Measurements from ENCODE around the gene GLB1L.

DNA sequence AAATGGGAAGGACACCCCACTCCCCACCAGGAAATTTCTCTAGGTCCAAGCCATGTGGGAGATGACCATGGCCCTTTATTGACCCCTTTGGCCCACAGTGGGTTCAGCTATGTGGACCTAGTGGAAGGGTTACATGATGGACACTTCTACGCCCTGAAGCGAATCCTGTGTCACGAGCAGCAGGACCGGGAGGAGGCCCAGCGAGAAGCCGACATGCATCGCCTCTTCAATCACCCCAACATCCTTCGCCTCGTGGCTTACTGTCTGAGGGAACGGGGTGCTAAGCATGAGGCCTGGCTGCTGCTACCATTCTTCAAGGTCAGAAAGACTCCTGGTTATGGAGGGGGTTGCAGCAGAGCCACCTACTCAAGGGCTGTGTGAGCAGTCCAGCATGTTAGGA, 1.3 kb upstream of the GLB1L start:
- TF ChIP-seq, protein P1, sequence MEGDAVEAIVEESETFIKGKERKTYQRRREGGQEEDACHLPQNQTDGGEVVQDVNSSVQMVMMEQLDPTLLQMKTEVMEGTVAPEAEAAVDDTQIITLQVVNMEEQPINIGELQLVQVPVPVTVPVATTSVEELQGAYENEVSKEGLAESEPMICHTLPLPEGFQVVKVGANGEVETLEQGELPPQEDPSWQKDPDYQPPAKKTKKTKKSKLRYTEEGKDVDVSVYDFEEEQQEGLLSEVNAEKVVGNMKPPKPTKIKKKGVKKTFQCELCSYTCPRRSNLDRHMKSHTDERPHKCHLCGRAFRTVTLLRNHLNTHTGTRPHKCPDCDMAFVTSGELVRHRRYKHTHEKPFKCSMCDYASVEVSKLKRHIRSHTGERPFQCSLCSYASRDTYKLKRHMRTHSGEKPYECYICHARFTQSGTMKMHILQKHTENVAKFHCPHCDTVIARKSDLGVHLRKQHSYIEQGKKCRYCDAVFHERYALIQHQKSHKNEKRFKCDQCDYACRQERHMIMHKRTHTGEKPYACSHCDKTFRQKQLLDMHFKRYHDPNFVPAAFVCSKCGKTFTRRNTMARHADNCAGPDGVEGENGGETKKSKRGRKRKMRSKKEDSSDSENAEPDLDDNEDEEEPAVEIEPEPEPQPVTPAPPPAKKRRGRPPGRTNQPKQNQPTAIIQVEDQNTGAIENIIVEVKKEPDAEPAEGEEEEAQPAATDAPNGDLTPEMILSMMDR (IDR thresholded peaks at IDR 0.05; ENCODE audit: control extremely low read depth in 1 of 3, insufficient read depth in 1 of 3, low read depth in 1 of 3, low read length in 3 of 3) = no peak
- TF ChIP-seq, protein P2, sequence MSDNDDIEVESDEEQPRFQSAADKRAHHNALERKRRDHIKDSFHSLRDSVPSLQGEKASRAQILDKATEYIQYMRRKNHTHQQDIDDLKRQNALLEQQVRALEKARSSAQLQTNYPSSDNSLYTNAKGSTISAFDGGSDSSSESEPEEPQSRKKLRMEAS (IDR thresholded peaks at IDR 0.05) = no peak
- TF ChIP-seq EZH2 (IDR thresholded peaks at IDR 0.05; ENCODE audit: low read depth, low read length, severe bottlenecking) (no peak), ASH2L (IDR thresholded peaks at IDR 0.05; ENCODE audit: low read length) (no peak), RAD21 (IDR thresholded peaks at IDR 0.05 in 1 of 2, conservative IDR thresholded peaks at IDR 0.05 in 1 of 2; ENCODE audit: low read depth in 2 of 2, low read length in 2 of 2) (no peak), POLR2A (IDR thresholded peaks at IDR 0.05; ENCODE audit: control extremely low read depth in 1 of 2, low read depth in 2 of 2, low read length in 2 of 2) (no peak), EP300 (IDR thresholded peaks at IDR 0.05; ENCODE audit: borderline replicate concordance in 1 of 2, low read depth in 2 of 2, low read length in 2 of 2) (no peak), RBBP5 (IDR thresholded peaks at IDR 0.05; ENCODE audit: borderline replicate concordance, low read depth, low read length) (no peak)
- TF ChIP-seq, protein P3, sequence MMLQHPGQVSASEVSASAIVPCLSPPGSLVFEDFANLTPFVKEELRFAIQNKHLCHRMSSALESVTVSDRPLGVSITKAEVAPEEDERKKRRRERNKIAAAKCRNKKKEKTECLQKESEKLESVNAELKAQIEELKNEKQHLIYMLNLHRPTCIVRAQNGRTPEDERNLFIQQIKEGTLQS (IDR thresholded peaks at IDR 0.05; ENCODE audit: insufficient read depth, low read depth, low read length) = no peak
